Left ventricle myocardium superior (tissue), 1 donor: ENCODE data around the gene GPN1. TPM values are rescaled to one million over a fixed set of nuclear protein-coding genes. Genes with fewer than 3 reads are reported as not detected.

Experiments
- total RNA-seq: library from RNA; stranded (reverse); fragmentation: NEBNext Ultra II Directional; extraction: Animal tissue kit (Norgen Biotek cat#: 25700); gene quantifications from one replicate; pipeline ENCODE4 v1.2.1, GENCODE V29; 2021
- donor health status: DM: no; HTN: yes; CAD: no; lungs with severe emphysema.

Gene GPN1
- total RNA-seq, 1 donor from 2014 or later = 20.1 TPM

Other genes starting within 250 kb of the GPN1 start
- 6.5 TPM for gene ZNF513, start 248.3 kb upstream of the GPN1 start, total RNA-seq
- 38.8 TPM for gene PPM1G, start 219.5 kb upstream of the GPN1 start, total RNA-seq
- gene NRBP1, start 200.4 kb upstream of the GPN1 start, total RNA-seq = 53.1 TPM
- not detected for gene KRTCAP3, start 186.7 kb upstream of the GPN1 start, total RNA-seq
- gene IFT172, start 139.3 kb upstream of the GPN1 start, total RNA-seq = 22.4 TPM
- gene FNDC4, start 133.8 kb upstream of the GPN1 start, total RNA-seq = 1.8 TPM
- gene GCKR, start 132.2 kb upstream of the GPN1 start, total RNA-seq = not detected
- 20.8 TPM for gene ZNF512, start 46.0 kb upstream of the GPN1 start, total RNA-seq
- 6.5 TPM for gene CCDC121, start within 50 bp of the GPN1 start, total RNA-seq
- 28.1 TPM for gene SUPT7L, start 34.6 kb downstream of the GPN1 start, total RNA-seq
- gene SLC4A1AP, start 34.8 kb downstream of the GPN1 start, total RNA-seq = 19.2 TPM
- 367 TPM for gene MRPL33, start 142.7 kb downstream of the GPN1 start, total RNA-seq